GM19467 (cell line): ENCODE data around the gene SCGN.

Experiments
- ATAC-seq: cut with Tn5 transposase; IDR thresholded peaks from one replicate; pipeline ENCODE4 v1.9.1; 2021; ENCODE audit warnings: mild to moderate bottlenecking, moderate library complexity; ENCODE audit not compliant: unreplicated experiment

The SCGN gene

DNA sequence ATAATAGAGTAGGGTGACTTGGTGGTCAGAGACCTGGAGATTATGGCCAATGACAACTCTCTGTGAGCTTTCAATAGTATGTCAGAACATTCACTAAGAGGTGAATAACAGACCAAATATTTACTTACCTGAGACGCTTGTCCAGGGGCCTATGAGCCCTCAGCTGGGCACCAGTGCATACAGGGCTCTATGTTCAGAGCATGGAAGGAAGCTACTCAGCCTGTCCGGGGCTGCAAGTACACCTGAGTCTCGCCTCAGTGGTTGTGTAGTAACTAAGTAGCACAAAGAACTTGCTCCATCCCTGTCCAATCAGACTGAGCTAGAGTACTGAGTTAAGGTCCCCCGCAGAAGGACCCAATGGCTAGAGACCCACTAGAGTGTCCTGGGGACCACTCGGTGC lies 11.6 kb upstream of the SCGN start:
- no peak for ATAC-seq

DNA sequence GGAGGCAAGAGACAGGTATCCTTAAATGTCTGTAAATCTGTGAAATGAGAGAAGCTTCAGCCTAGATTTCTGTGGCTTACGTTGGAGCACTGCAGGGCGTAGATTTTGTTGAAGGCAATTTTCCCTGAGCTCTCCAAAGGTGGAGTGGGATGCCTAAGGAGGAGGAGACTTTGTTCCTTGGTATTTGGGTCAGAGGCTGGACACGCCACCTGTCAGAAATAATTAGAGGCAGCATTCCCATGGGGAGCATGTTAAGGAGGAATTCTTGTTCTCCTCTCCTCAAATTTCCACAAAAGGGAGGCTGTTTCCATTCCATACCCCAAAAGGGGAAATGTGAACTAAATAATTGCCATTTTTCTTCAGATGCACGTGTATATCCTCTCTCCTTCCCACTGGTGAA lies 11.1 kb upstream of the SCGN start:
- ATAC-seq, result no peak

DNA sequence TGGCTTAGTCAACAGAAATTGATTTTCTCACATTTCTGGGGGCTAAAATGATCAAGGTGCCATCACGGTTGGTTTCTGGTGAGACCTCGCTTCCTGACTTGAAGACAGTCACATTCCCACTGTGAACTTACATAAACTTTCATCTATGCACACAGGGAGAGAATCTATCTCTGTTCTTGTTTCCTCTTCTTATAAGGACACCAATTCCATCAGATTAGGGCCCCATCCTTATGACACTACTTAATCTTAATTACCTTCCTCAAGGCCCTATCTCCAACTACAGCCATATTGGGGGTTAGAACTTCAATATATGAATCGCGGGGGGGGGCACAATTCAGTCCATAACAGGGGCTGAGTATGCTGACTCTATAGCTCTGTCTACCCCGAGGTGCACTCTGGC lies 10.6 kb upstream of the SCGN start:
- no peak for ATAC-seq

DNA sequence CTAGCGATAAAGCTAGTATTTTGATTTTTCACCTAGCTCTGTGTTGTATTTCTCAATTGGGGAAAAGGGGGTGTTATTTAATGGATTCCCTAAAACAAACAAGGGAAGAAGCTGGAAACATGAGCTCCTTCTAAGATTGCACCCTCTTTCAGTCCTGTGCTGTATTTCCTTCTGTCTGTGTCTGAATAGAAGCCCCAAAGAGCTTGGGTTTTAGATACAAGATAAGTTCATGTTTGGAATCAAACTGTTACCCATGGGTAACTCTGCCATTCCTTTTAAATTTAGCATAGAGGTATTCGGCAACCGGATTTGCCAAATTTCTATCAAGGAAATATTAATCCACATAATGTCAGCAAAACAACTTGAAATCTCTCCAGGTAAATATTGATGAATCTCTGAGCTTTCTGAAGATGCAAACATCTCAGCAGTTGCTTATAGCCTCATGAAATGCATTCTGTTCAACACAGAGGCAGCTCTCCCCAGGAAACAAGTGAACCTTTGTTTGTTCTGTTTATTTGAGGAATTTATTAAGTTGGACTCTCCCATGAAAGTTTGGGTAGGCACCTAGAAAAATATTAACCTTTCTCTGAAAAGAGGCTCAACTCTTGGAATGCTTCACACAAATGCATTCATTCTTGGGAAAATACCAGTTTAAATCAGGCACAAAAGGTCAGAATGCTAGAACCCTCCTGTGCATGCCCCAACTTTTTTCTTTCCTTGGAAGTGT lies 9.9 kb upstream of the SCGN start:
- no peak for ATAC-seq

DNA sequence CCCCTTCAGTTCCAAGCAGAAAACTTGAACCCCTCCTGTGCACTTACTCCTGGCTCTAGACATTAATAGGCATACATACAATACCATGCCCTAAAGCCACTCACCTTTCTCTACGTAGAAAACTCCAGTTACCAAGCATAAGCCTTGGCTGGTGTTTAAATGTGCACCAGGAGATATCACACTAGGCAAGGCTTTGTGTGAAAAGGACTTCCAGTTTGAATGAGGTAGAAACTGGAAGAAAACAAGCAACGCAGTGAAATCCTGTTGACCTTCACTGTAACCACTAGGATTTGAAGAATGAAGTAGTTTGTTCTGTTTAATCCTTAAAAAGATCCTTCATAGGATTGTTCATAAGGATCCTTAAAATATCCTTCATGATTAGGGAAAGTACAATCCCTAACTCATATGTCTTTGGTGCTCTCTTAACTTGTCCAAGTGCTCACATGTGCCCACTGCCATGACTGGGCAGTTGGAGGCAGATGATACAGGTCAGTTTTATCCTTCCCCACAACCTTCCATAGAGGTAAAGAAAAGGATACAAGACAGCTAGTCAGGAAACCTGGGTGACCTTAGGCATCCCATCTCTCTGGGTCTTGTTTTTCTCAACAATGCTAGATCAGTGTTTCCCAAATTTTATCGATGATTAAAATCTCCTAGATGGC lies 9.2 kb upstream of the SCGN start:
- ATAC-seq, result no peak

DNA sequence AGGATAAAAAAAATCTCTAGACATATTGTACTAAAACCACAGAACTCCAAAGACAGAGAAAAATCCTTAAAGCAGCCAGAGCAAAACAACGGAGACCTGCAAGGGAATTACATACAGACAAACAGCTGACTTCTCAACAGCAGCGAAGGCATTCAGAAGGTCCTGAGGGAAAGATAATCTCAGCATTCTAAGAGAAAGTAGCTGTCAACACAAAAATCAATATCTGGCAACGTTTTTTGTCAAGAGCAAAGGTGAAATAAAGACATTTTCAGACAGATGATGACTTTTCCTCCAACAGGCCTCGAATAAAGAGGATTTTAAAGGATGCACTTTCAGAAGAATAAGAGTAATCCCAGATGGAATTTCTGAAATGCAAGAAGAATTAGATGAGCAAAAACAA lies 6.1 kb upstream of the SCGN start:
- no peak for ATAC-seq

DNA sequence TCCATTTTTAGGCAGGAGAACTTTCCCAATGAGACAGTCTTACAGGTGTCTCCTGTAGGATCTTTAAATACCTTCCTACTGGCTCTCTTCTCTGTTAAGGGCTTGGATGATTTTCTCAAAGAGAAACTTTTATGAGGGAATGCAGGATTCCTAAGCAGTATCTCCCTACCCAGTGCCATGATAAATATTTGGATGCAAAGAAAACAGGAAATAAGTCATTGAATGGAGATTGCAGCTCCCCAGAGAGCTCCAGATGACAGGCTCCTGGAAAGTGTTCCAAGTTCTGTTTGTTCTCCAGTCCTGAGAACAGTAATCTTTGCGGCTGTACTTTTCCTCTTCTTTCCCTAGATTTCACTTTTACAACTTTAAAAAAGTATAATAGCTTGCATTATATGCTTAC lies 2.4 kb upstream of the SCGN start:
- no peak for ATAC-seq

DNA sequence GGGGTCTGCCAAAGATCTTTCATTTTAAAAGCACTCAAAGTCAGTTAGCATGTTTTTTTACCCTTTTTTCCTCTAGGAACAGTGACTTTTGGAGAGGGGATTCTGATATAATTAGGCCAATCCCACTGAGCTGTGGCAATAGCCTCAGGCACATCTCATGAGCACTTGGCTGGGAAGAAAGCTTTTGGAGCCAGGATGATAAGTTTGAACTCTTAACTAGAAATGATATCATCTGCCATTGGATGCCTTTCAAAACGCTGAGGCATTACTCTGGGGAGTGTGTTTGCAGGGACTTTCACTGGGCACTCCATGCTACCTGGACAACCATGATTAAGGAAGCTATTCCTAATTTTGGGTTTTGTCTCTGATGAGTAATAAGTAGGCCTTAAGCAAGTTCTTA lies 3.7 kb downstream of the SCGN start:
- no peak for ATAC-seq

DNA sequence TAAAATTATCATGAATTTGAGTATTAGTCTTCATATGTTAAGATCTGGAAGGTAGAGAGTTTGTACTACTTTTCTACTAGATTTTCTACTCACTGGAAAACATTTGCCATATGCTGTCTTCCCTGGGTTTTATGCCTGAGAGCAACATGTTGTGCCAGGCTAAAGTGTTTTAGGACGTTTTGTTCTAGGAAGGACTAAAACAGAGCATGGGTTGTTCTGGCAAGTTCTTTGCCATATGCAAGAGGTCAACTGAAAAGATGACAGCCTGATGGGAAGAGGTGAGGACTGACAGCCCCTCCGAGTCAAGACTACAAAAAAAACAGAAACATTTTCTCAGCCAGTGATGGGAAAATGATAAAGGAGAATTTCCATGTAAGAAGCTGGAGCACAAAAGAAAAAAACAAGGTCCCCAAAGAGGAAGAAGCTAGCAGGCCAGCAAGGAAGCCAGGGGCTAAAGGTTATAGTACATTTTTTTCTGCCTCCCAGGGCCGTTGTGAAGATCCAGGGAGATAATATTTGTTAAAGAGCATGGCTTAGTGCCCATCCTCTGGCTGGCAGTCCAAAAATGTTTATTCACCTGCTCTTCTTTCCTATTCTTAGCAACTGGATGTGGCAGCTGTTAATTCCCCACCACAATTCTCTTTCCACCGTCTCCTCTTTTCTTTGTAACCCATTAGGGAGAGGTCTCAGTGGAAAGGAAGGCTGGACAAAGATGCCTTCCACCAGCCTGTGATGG lies 7.8 kb downstream of the SCGN start:
- no peak for ATAC-seq

DNA sequence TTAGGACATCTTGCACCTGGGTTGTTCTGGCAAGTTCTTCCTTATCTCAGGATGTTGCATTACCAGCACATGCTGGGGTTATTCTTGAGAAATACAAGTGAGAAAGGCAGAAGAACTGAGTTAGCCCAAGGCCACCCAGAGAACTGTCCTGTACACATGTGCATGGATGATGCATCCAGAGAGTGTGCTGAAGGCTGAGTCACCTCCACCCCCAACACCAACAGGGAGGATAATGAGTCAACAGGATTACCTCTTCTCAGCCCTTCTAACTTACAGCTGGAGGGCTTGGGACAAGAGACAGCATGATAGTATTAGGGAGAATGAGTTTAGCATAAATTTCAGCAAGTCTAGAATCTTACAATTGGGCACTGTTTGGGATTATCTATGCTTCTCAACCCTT lies 8.5 kb downstream of the SCGN start:
- no peak for ATAC-seq

DNA sequence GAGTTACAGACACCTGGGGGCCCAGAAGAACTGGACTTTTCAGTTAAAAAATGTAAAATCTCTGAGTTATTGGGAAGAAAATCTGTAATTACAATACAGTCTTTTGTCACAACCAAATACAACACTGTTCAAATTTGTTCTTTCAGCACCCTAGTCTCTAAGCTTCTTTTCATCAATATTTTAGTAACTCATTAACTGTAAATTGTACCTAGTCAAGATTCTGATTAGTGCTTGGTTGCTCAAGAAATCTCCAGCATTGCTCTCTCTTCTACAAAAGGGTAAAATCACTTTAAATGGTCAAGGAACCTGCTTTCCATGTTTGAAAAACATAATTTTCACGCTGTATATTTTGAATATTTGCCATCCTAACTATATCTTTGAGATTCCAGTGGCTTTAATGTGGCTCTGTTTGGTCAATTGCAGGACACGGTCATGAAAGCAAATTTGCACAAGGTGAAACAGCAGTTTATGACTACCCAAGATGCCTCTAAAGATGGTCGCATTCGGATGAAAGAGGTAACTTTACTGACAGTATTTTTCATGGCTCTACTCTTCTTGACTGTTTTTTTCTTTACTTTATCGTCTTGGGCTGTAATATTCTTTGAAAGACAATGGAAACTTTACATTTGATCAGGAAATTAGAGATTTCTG lies 9.2 kb downstream of the SCGN start:
- ATAC-seq, result no peak

DNA sequence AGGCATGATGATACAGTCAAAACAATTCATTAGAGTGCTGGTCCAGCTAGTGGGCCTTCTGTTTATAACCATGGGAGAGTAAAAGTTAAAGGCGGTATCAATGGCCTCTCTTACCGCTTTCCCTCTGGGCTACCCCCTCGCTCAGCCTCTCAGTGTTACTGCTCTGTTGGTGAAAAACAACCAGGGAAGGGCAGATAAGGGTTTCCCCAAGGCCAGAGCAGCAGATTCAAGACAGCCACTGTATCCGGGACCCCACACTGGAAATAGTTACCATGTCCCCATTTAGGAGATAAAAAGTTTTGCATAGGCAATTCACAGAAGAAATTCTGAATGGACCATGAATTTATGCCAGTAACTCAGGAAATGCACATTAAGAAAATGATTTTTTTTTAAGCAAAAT lies 13.4 kb downstream of the SCGN start:
- no peak for ATAC-seq

DNA sequence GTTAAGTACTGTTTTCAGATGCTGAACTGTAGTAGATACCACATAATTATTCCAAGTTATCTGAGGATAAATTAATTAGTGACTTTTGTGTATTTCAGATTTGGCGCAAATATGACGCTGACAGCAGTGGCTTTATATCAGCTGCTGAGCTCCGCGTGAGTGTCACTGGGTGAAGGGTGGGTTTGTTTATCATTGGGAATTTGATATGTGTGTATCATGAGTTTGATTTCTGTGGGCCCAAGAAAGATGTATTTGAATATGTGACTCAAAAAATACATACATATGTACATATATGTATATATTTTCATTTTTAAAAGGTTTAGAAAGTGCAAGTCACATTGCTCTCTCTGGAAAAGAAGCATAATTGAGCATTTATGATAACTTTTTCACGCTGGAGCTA lies 17.4 kb downstream of the SCGN start:
- no peak for ATAC-seq

DNA sequence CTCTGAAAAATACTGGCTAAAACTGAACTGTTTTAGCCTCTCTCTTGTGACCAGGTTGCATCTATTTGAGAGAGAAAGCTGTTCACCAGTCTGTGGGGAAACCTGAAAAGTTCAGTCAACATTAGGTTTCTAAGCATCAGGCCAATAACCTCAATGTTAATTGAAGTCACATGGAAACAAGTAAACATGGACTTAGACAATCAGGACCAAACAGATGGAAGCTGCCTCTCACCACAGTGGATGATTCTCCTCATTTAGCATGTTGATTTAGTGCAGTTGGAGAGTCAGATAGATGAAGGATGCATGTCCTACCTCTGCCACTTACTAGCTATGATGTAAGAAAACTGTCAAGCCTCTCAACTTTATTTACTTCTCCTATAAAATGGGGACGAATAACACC lies 18.2 kb downstream of the SCGN start:
- ATAC-seq, result no peak

DNA sequence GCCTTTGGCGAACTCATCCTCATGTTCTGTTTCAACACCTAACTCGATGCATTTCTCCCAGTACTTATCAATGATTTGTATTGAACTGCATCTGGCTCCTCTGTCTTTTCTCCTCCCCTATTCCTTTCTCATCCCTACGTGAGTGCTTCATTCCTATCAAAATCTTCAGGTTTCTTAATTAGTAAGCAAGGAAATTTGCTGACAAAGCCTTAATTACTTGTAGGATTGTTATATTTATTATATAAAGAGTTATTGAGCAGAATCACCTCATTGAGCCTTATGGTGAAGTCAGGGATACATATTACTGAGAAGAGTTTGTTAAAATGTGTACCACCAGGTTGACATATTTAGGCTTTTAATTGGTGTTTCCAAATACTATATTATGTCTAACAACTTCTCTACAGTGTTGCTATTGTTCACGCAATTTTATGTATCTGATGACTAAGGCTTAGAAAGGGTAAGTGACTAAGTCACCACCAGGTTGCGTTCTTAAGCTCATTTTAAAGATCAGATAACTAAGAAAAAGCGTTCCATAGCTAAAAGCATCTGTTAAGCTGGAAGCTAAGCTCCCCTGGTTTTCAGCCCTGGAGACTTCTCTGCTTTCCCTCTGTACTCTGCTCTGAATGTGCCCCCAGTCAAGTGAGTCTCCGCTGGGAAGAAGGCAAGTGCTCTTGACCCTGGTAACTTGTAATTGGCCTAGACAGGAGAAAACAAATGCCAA lies 18.9 kb downstream of the SCGN start:
- no peak for ATAC-seq

DNA sequence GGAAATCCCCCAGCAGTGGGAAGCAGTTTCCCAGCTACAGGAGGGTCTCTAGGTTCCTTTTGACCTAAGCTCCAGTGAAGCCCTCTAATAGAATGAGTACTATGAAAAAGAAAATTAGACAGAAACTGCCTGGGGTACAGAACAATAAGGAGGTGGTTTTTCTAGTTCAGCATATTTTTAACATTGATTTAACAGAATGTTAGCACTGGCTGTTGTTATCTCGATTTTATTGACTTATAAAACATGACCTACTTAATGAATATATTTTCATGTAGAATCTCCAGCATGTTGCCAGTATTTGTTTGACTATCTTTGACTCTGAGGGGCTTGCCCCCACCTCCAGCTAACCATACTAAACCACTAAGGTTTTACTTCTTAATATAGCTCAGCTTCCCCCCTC lies 19.6 kb downstream of the SCGN start:
- ATAC-seq, result no peak

DNA sequence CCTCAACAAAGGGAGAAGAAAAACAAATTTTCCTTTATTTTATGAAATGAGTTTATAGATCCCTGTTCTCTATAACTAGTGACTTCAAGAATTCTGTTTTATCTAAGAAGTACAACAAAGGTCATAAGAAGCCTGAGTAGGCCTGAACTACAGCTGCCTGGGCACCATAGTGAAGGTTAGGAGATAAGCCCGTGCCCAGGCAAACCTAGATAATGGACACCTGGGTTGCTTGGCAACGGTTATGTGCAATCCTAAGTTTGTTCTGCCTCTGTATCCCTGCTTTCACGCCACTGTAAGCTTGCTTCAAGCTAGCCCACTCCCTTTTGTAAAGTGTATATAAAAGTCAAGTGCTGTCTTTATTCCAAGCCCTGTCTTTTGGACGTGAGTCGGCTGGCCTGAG lies 23.2 kb downstream of the SCGN start:
- ATAC-seq, result no peak

DNA sequence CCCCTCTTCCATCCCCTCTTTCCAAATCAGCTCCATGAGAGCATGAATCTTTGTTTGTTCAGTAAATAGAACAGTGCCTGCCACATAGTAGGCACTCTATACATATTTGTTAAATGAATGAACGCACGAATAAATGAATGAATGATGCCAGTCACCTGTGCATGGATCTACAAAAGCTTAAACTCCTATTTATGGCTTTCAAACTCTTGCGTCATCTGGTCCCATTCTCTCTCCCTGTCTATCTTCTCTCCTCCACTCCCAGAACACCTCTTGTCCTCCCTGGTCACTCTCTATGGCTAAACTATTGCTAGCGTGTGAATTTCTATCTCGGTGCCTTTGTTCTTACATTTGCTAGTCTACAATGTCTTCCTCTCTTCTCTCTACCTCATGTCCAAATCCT lies 24.8 kb downstream of the SCGN start:
- no peak for ATAC-seq

DNA sequence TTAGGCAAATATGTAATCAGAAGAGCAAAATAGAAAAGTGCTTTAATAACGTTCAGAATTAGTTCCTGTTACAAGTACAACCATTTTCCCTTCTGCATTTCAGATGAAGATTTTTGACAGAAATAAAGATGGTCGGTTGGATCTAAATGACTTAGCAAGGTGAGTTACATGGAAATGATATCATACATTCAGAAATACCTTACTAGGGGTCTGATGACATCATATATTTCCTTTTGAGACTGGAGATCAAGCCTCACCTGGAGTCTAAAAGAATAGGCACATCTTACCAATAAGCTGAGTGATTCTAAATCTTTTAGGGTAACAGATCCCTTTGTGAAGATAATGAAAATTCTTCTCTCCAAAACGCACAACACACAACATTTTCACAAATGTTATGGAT lies 29.8 kb downstream of the SCGN start:
- no peak for ATAC-seq

DNA sequence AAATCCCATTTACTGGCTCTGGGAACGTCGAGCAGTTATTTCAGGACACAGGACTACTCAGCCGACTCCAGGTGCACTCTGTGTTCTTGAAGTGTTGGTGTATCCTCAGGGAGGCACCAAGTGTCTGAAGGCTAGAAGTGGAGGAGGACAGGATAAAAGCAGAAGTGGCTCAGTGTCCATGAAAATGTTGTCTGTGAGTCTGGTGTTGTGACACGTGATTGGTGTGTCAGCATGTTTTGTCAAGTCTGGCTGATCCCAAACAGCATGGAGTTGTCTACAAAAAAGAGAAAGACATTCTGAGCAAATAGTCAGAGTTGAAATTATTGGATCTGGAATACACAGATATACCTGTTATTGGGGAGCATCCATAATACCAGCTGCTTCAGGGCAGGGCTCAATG lies 30.3 kb downstream of the SCGN start:
- ATAC-seq, result no peak

DNA sequence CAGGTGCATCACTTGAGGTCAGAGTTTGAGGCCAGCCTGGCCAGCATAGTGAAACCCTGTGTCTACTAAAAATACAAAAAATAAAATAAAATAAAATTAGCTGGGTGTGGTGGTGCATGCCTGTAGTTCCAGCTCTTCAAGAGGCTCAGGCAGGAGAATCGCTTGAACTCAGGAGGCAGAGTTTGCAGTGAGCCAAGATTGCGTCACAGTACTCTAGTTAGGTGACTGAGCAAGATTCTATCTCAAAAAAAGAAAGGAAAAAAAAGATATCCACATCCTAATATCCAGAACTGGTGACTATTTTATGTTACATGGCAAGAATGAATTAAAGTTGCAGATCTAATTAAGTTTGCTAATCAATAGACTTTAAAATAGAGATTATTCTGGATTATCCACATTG lies 32.5 kb downstream of the SCGN start:
- no peak for ATAC-seq
